Activated CD8-positive, alpha-beta memory T cell treated with anti-CD3 and anti-CD28 coated beads, Interleukin-2, amount 50 U/mL, for 48 hours (primary cell): Measurements from ENCODE around the gene LMX1B.
"Not testable (repeated sequence)": the region's sequence is repeated elsewhere in the genome, so short reads cannot be mapped to it uniquely, and the experiment has no call there.

Source experiments
- DNase-seq: peaks from one replicate; pipeline ENCODE4 v3.0.0-alpha.2; 2020

Gene LMX1B

GRCh38 chr9:126613651-126614050 lies at the start of gene LMX1B:
TSS of gene LMX1B (plus strand) at chr9:126613928. CDS start at chr9:126614450, 522 bp downstream.
- no peak for DNase-seq

- no peak for DNase-seq
Observed at GRCh38 chr9:126564128-126564527, 49.6 kb upstream of the LMX1B start.

GRCh38 chr9:126564716-126565115 lies 49.0 kb upstream of the LMX1B start:
- DNase-seq, result no peak

GRCh38 chr9:126565336-126566128 lies 48.2 kb upstream of the LMX1B start:
- no peak for DNase-seq

- DNase-seq, result no peak
Observed at GRCh38 chr9:126569036-126569435, 44.7 kb upstream of the LMX1B start.

GRCh38 chr9:126578029-126578428 lies 35.7 kb upstream of the LMX1B start:
- DNase-seq, result no peak

GRCh38 chr9:126580319-126580718 lies 33.4 kb upstream of the LMX1B start:
- DNase-seq, result not testable (repeated sequence)

GRCh38 chr9:126581893-126582292 lies 31.8 kb upstream of the LMX1B start:
- no peak for DNase-seq

- no peak for DNase-seq
Observed at GRCh38 chr9:126582427-126582826, 31.3 kb upstream of the LMX1B start.

GRCh38 chr9:126583144-126583760 lies 30.5 kb upstream of the LMX1B start:
- DNase-seq, result no peak

GRCh38 chr9:126584611-126585010 lies 29.1 kb upstream of the LMX1B start:
- DNase-seq, result no peak

GRCh38 chr9:126586236-126586635 lies 27.5 kb upstream of the LMX1B start:
- DNase-seq, result no peak

- DNase-seq, result no peak
Observed at GRCh38 chr9:126587187-126588185, 26.2 kb upstream of the LMX1B start.

- no peak for DNase-seq
Observed at GRCh38 chr9:126588491-126589168, 25.1 kb upstream of the LMX1B start.

- no peak for DNase-seq
Observed at GRCh38 chr9:126589349-126589748, 24.4 kb upstream of the LMX1B start.

- no peak for DNase-seq
Observed at GRCh38 chr9:126591083-126591482, 22.6 kb upstream of the LMX1B start.

GRCh38 chr9:126591922-126592321 lies 21.8 kb upstream of the LMX1B start:
- DNase-seq, result no peak

- DNase-seq, result no peak
Observed at GRCh38 chr9:126592461-126592860, 21.3 kb upstream of the LMX1B start.

- no peak for DNase-seq
Observed at GRCh38 chr9:126595982-126596381, 17.7 kb upstream of the LMX1B start.

- DNase-seq, result no peak
Observed at GRCh38 chr9:126599047-126599650, 14.6 kb upstream of the LMX1B start.

GRCh38 chr9:126604059-126605055 lies 9.4 kb upstream of the LMX1B start:
- no peak for DNase-seq
